H1 (cell line): ENCODE measurements around the gene PSMG2.

ENCODE experiments used
- CTCF ChIP-seq, 3 experiments: IDR thresholded peaks; 1 replicate in 2 of 3; 2 replicates in 1 of 3; pipeline versions ENCODE4 v1.5.1 to v1.6.1; 2011; ENCODE audit warnings: low read length in 3 of 3, mild to moderate bottlenecking in 3 of 3, inconsistent platforms in 2 of 3, low read depth in 1 of 3, moderate library complexity in 1 of 3; ENCODE audit not compliant: insufficient read depth in 1 of 3; ENCODE audit errors: control extremely low read depth in 1 of 3
- NANOG ChIP-seq: IDR thresholded peaks from 2 replicates; pipeline ENCODE4 v1.6.1; 2011; ENCODE audit warnings: low read length, low read depth, mild to moderate bottlenecking, inconsistent platforms; ENCODE audit not compliant: insufficient read depth, poor library complexity, severe bottlenecking

- TF ChIP-seq CTCF (IDR thresholded peaks at IDR 0.05; ENCODE audit: control extremely low read depth in 1 of 3, insufficient read depth in 1 of 3, low read depth in 1 of 3, low read length in 3 of 3) (no peak), NANOG (no peak)
Measured at GRCh38 chr18:12703096-12703567, 290 bp downstream of the PSMG2 start.
